ENCODE results near the gene PDGFC.
"Not testable (repeated sequence)": the region's sequence is repeated elsewhere in the genome, so short reads cannot be mapped to it uniquely, and the experiment has no call there.

Gene PDGFC

GRCh38 chr4:156950948-156951347 lies 20.7 kb downstream of the PDGFC start:
- DNase-seq (ENCODE audit: low read depth) = no peak

- DNase-seq (ENCODE audit: low read depth) = peak; percentile 39
Observed at GRCh38 chr4:156950090-156950489, 21.5 kb downstream of the PDGFC start.

- DNase-seq (ENCODE audit: low read depth) = peak; percentile 90
Observed at GRCh38 chr4:156949373-156949814, 22.2 kb downstream of the PDGFC start.

DNA sequence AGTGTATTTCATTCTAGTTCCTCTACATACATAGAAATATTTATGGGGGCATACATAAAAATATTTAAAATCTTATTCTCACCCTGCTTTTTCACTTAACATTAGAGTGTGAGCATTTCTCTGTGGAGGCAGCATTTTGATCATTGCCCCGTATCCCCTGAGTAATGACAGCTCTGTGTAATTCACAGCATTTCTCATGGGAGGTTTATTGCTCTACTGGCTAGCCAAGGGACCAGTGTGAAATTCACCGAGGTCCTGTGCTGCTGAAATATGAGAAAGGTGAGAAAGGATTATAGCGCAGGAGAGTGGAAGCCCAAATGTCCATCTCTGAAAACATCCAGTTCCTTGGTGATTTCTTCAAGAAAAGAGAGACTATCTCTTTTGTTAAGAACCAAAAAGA lies 22.9 kb downstream of the PDGFC start:
- DNase-seq (ENCODE audit: low read depth) = peak; percentile 39

DNA sequence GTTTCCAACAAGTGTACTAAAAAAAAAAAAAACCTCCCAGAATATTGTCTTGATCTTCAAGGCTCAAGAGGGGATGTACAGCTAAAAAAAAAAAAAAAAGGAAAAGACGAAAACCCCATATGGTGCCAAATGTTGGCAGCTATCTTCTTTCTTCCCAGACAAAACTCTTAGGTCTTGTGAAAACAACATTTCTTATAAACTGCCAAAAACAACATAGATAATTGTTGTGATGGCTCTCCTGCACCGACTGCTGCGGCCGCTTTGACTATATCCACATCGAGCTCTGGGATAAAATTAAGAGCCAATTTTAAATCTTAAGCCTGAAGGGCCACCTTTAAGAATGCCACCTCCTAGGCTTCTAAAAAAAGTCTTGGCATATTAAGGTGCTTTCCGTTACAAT lies 23.5 kb downstream of the PDGFC start:
- DNase-seq (ENCODE audit: low read depth) = no peak

GRCh38 chr4:156946516-156947424 lies 24.8 kb downstream of the PDGFC start:
- peak; percentile 99 for DNase-seq (ENCODE audit: low read depth)

- DNase-seq (ENCODE audit: low read depth) = peak; percentile 73
Observed at GRCh38 chr4:156945532-156945931, 26.1 kb downstream of the PDGFC start.

DNA sequence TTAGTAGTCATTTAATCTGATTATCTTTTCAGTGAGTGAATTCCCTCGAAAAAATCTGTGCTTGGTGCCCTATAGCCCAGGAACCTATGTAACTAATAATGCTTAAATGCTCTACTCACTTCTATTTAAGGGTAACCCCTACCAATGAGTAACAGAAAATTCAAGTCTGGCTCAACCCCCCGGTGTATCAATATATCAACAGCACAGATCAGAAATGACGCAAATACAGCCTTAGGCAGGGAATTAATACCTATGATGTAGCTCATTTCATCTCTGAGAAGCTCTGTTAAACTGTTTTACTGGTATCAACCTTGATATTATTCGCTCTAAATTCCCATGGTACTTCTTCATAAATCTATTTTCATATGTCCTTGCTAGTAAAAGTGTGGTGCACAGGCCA lies 28.6 kb downstream of the PDGFC start:
- DNase-seq (ENCODE audit: low read depth) = peak; percentile 75

GRCh38 chr4:156941940-156942548 lies 29.6 kb downstream of the PDGFC start:
- peak; percentile 95 for DNase-seq (ENCODE audit: low read depth)

- DNase-seq (ENCODE audit: low read depth) = no peak
Observed at GRCh38 chr4:156939801-156940200, 31.8 kb downstream of the PDGFC start.

- no peak for DNase-seq (ENCODE audit: low read depth)
Observed at GRCh38 chr4:156939139-156939538, 32.5 kb downstream of the PDGFC start.

DNA sequence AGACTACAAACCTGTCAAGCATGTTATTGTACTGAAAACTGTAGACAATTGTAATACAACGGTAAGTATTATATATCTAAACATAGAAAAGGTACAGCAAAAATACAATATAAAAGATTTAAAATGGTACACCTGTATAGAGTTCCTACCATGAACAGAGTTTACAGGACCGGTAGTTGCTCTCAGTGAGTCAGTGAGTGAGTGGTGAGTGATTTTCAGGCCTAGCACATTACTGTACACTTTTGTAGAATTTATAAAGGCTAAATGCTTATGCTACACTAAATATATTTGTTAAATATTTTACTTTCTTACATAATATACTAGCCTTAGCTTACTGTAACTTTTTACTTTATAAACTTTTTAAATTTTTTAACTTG lies 37.4 kb downstream of the PDGFC start:
- no peak for DNase-seq (ENCODE audit: low read depth)

DNA sequence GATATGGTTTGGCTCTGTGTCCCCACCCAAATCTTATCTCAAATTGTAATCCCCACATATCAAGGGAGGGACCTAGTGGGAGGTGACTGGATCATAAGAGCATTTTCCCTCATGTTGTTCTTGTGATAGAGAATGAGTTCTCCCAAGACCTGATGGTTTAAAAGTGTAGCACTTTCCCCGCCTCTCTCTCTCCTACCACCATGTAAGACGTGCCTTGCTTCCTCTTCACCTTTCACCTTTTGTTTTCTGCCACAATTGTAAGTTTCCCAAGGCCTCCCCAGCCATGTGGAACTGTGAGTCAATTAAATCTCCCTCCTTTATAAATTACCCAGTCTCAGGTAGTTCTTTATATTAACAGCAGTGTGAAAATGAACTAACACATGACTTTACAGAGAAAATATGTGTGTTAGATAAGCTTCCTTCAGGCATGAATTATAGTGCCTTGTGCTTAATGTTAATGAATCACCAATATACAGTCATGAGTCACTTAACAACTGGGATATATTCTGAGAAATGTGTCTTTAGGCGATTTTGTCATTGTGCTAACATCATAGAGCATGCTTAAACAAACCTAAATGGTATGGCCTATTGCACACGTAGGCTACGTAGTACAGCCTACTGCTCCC lies 37.9 kb downstream of the PDGFC start:
- peak; percentile 95 for DNase-seq (ENCODE audit: low read depth)

- not testable (repeated sequence) for DNase-seq (ENCODE audit: low read depth)
Observed at GRCh38 chr4:156932360-156932759, 39.2 kb downstream of the PDGFC start.

GRCh38 chr4:156931267-156931666 lies 40.3 kb downstream of the PDGFC start:
- peak; percentile 85 for DNase-seq (ENCODE audit: low read depth)

GRCh38 chr4:156929386-156930105 lies 42.1 kb downstream of the PDGFC start:
- no peak for DNase-seq (ENCODE audit: low read depth)

GRCh38 chr4:156924774-156925315 lies 46.8 kb downstream of the PDGFC start:
- no peak for DNase-seq (ENCODE audit: low read depth)

DNA sequence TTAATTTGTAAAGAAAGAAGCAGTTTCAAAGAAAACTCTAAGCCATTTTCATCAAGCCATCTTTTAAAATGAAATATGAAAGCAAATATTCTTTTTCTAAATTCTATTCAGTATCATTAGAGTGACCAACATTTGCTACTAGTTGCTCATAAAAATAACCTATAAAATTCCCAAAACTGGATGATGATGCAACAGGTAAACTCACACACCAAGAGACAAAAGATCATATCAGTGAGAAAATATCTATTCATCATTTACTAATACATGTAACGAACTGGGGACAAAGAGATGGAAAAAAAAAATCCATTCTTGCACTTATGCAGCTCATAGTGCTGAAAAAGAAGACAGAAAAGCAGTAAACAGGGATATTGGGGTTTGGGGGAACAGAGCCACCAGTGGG lies 48.1 kb downstream of the PDGFC start:
- DNase-seq (ENCODE audit: low read depth) = no peak

DNA sequence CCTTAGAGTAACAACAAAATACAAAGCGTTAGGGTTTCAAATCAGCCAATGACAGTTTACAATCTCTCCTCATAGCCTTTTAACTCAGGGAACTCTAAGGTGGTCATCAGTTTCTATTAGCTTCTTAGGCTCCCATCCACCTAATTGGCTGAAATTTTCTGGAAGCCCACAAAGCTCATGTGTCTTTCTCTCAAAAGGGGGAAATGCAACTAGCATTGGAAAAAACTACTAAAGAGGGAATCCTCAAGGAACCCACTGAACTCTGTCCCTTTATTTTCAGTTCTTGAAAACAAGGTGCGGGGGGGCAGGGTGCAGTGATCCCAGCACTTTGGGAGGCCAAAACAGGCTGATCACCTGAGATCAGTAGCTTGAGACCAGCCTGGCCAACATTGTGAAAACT lies 56.4 kb downstream of the PDGFC start:
- DNase-seq (ENCODE audit: low read depth) = no peak

DNA sequence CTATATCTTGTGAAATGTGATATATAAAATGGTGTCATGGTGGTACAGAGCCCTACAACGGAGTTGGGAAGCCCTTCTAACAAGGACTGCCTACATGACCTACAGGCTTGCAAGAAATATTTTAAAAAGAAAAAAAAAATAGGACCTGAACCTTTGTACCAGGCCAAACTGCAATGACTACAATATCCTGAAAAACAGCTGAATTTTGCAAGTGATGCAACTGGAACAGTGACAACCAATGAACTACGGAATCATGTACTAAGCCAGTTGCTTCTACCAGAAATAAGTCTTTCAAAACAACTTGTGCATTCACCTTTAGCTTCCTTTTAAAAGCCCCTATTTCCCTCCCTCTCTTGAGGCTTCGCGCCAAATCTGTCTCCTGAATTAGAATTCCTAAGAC lies 58.4 kb downstream of the PDGFC start:
- DNase-seq (ENCODE audit: low read depth) = no peak

- DNase-seq (ENCODE audit: low read depth) = no peak
Observed at GRCh38 chr4:156909010-156909409, 62.6 kb downstream of the PDGFC start.

DNA sequence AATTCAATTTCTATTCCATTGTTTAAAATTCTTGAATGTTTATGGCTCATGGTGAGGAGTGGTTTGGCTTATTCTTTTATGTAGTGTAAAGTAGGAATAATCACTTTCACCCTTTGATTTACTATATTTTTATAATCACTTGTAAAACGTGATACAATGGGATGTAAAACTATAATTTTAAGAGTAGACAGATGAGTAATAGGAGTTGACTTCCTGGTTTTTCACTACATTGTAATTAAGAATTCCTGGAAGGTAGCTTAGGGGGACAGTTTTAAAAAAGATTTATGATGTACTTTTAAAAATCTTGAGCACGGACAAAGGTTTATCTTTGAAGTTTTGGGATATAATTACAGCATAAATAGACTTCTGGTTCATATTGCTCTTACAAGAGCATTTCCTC lies 65.3 kb downstream of the PDGFC start:
- peak; percentile 21 for DNase-seq (ENCODE audit: low read depth)

All from ELR (cell line).